GM12865 (cell line): ENCODE measurements around the gene KRT3.
"Not testable (repeated sequence)": the region's sequence is repeated elsewhere in the genome, so short reads cannot be mapped to it uniquely, and the experiment has no call there.

Source experiments
- DNase-seq: peaks from one replicate; pipeline ENCODE4 v3.0.0; 2010; ENCODE audit warnings: low read depth
- H3K4me3 ChIP-seq: 2 replicates; pipeline ENCODE4 v1.5.1; 2011; ENCODE audit warnings: mild to moderate bottlenecking, low read depth, low read length, control low read depth
- CTCF ChIP-seq: IDR thresholded peaks from 2 replicates; pipeline ENCODE4 v1.5.1; 2011; ENCODE audit warnings: low read length, control low read depth, low read depth, inconsistent platforms; ENCODE audit not compliant: insufficient read depth; ENCODE audit errors: missing control alignments

Gene KRT3

GRCh38 chr12:52757449-52758176, 38.3 kb downstream of the KRT3 start:
- no peak overlapping the region for H3K4me3 ChIP-seq
- DNase-seq: no peak
- TF ChIP-seq CTCF: no peak

GRCh38 chr12:52756281-52756960, 39.5 kb downstream of the KRT3 start:
- no peak for TF ChIP-seq CTCF
- DNase-seq: no peak
- no peak overlapping the region for H3K4me3 ChIP-seq

GRCh38 chr12:52755533-52755932, 40.4 kb downstream of the KRT3 start:
- no peak for DNase-seq
- no peak overlapping the region for H3K4me3 ChIP-seq
- no peak for TF ChIP-seq CTCF

GRCh38 chr12:52754135-52754534, 41.8 kb downstream of the KRT3 start:
- no peak for DNase-seq
- no peak for TF ChIP-seq CTCF
- no peak overlapping the region for H3K4me3 ChIP-seq

GRCh38 chr12:52753283-52753682, 42.6 kb downstream of the KRT3 start:
- DNase-seq: no peak
- H3K4me3 ChIP-seq: no peak overlapping the region
- TF ChIP-seq CTCF: no peak

- DNase-seq: no peak
- no peak overlapping the region for H3K4me3 ChIP-seq
- TF ChIP-seq CTCF: no peak
Measured at GRCh38 chr12:52752516-52752915, 43.4 kb downstream of the KRT3 start.

GRCh38 chr12:52751795-52752194, 44.1 kb downstream of the KRT3 start:
- TF ChIP-seq CTCF: no peak
- H3K4me3 ChIP-seq: no peak overlapping the region
- DNase-seq: no peak

GRCh38 chr12:52750532-52750931, 45.4 kb downstream of the KRT3 start:
- not testable (repeated sequence) for H3K4me3 ChIP-seq, DNase-seq
